PC-9 (cell line): Measurements from ENCODE around the gene MYOM1. TPM values are rescaled to one million over a fixed set of nuclear protein-coding genes. Genes with fewer than 3 reads are reported as not detected.
A peak's percentile ranks its signal among the peaks of the same experiment; 100 is the strongest.

Experiments used
- BruUV-seq: library from RNA; stranded (reverse); fragments of 400-500 nt; replicated peaks from 2 replicates; lab custom pipeline; 2021; lab: Mats Ljungman, UMichigan
- CTCF ChIA-PET: fragments of 300-600 bp; sonication (Branson Sonifier 250); formaldehyde crosslinking; loops from one replicate; lab custom pipeline; 2022; ENCODE audit warnings: antibody characterized with exemption; lab: Charles Lee
- POLR2A ChIA-PET: fragments of 300-600 bp; sonication (Branson Sonifier 250); formaldehyde crosslinking; loops from one replicate; lab custom pipeline; 2022; ENCODE audit warnings: antibody characterized with exemption; ENCODE audit not compliant: unreplicated experiment; lab: Charles Lee
- DNase-seq, 2 experiments: peaks; one replicate each; pipeline versions ENCODE4 v3.0.0 to v3.0.0-alpha.2; 2015 to 2022; ENCODE audit warnings: mixed read lengths in 1 of 2
- H2AFZ ChIP-seq: fragments of 200-600 bp; sonication (generic); 2 replicates; pipeline ENCODE4 v1.8.1; 2017; ENCODE audit warnings: antibody characterized with exemption
- H3F3A ChIP-seq: fragments of 200-600 bp; sonication (generic); 2 replicates; pipeline ENCODE4 v1.8.1; 2017; ENCODE audit warnings: antibody characterized with exemption, mild to moderate bottlenecking, low read depth; ENCODE audit not compliant: insufficient read depth
- H3K27ac ChIP-seq: fragments of 200-600 bp; sonication (generic); 2 replicates; pipeline ENCODE4 v1.6.1; 2016; ENCODE audit warnings: mixed run types
- H3K27me3 ChIP-seq: fragments of 200-600 bp; sonication (generic); 2 replicates; pipeline ENCODE4 v1.6.1; 2016; ENCODE audit warnings: low read depth, mixed run types; ENCODE audit not compliant: insufficient read depth
- H3K36me3 ChIP-seq: fragments of 200-600 bp; sonication (generic); 2 replicates; pipeline ENCODE4 v1.6.1; 2016; ENCODE audit warnings: low read depth, mixed run types
- H3K4me1 ChIP-seq: fragments of 200-600 bp; sonication (generic); replicated peaks from 2 replicates; pipeline ENCODE4 v1.6.1; 2016; ENCODE audit warnings: mixed run types; ENCODE audit not compliant: insufficient read depth
- H3K4me2 ChIP-seq: fragments of 200-600 bp; sonication (generic); 2 replicates; pipeline ENCODE4 v1.6.1; 2017; ENCODE audit warnings: mixed run types
- H3K4me3 ChIP-seq: fragments of 200-600 bp; sonication (generic); 2 replicates; pipeline ENCODE4 v1.6.1; 2016; ENCODE audit warnings: mixed run types
- H3K79me2 ChIP-seq: fragments of 200-600 bp; sonication (generic); 2 replicates; pipeline ENCODE4 v1.6.1; 2017; ENCODE audit warnings: low read depth, mixed run types
- H3K9me2 ChIP-seq: fragments of 200-600 bp; sonication (generic); 2 replicates; pipeline ENCODE4 v1.8.1; 2017; ENCODE audit warnings: mild to moderate bottlenecking; ENCODE audit not compliant: insufficient read depth
- H3K9me3 ChIP-seq: fragments of 200-600 bp; sonication (generic); 2 replicates; pipeline ENCODE4 v1.8.1; 2016; ENCODE audit warnings: low read depth; ENCODE audit not compliant: insufficient read depth
- H4K20me1 ChIP-seq: fragments of 200-600 bp; sonication (generic); 2 replicates; pipeline ENCODE4 v1.8.1; 2017; ENCODE audit not compliant: insufficient read depth
- EZH2 ChIP-seq: fragments of 200-600 bp; sonication (generic); IDR thresholded peaks from 2 replicates; pipeline ENCODE4 v1.8.0; 2017; ENCODE audit warnings: antibody characterized with exemption, low read depth
- intact Hi-C: fragments of 100-400 bp; cut with micrococcal nuclease; formaldehyde crosslinking; loops from one replicate; pipeline ENCODE4 v1.10.0; 2022; ENCODE audit not compliant: unreplicated experiment
- total RNA-seq: library from RNA; stranded (reverse); gene quantifications from 2 replicates; pipeline ENCODE4 v1.2.3, GENCODE V29; 2021
- TF ChIP-seq, protein P1 (sequence below): fragments of 200-600 bp; sonication (generic); conservative IDR thresholded peaks from 2 replicates; pipeline ENCODE4 v1.6.1; 2017; ENCODE audit warnings: mixed run types, antibody characterized with exemption, mild to moderate bottlenecking, moderate library complexity

The MYOM1 gene
- total RNA-seq, 1 experiment from 2014 or later, result 1.3 TPM

DNA sequence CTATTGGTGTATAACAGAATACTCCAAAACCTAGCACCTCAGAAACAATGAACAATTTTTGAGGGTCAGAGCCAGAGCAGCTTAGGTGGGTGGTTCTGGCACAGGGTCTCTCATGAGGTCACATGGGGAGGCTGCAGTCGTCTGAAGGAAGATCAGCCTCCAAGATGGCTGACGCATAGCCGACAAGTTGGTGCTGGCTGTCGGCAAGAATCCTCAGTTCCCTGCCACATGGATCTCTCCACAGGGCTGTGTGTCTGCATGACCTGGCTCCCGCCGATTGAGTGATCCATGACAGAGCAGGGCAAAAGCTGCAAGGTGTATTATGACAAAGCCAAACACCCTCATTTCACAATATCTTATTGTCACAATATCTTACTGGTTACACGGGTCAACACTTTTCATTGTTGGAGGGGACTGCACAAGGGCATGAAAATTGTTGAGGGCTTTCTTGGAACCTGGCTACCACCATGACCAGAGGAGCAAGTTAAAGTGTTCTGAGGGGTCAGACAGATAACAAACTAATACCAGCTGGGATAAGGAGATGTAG, 46.4 kb upstream of the MYOM1 start:
- H4K20me1 ChIP-seq, result peaks cover 81% of the 10 kb centered on the region
- POLR2A ChIA-PET, result no interaction called here

DNA sequence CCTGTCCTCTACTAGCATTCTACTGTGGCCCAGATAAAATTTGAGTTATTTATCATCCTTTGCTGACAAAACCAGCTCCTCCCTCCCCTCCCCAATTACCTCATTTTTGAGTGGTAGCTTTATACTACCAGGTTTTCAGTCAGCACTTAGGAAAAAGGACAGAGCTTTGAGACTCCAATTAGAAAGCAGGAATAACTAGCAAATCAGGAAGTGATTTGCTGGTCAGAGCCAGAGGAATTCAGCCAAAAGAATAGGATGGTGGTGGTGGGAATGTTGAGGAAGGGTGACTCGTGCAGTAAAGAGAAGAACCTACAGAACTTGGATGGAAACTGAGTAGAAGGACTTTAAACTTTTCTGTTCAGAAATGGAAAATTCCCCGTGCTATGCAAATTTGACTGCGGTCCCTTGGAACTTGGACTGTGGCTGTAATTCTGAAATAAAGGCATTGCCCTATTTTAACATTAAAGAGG, 45.8 kb upstream of the MYOM1 start:
- ChIA-PET CTCF (no interaction called here), POLR2A (no interaction called here)

More for the DNA sequence above, 46.4 kb upstream of the MYOM1 start:
- CTCF ChIA-PET, result no interaction called here
- no TSS peak for BruUV-seq
- intact Hi-C loops, result no loop called here
- Histone ChIP-seq H3F3A (peaks cover 2% of the 10 kb centered on the region), H3K27me3 (no peaks in the 10 kb centered on the region), H3K4me2 (peak overlapping the region; percentile 92), H3K27ac (0 out of 2 replicates have a peak overlapping the region, but pooled peaks have one; percentile 10), H2AFZ (no peak overlapping the region), H3K36me3 (peaks cover 7% of the 10 kb centered on the region; the same call in 1 of the 2 replicates), H3K4me1 (peaks cover 46% of the 10 kb centered on the region), H3K79me2 (peaks cover 92% of the 10 kb centered on the region), H3K9me2 (no peaks in the 10 kb centered on the region), H3K4me3 (no peak overlapping the region), H3K9me3 (no peaks in the 10 kb centered on the region)
- DNase-seq, result no peak
- no peak for TF ChIP-seq EZH2

DNA sequence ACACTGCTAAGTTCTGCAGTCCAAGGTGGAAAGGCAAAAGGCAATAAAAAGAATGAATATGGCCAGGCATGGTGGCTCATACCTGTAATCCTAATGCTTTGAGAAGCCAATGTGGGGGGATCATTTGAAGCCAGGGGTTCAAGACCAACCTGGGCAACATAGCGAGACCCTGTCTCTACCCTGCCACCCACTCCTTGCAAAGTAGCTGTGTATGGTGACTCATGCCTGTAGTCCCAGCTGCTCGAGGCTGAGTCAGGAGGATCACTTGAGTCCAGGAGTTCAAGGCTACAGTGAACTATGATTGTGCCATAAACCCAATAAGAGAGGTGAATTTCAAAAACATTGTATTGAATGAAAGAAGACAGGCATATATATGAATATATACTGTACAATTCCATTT, 44.6 kb upstream of the MYOM1 start:
- H3K9me2 ChIP-seq, result no peaks in the 10 kb centered on the region
- POLR2A ChIA-PET, result no interaction called here
- no peaks in the 10 kb centered on the region for H3K27me3 ChIP-seq
- H3K4me3 ChIP-seq, result peak overlapping the region; percentile 100; the same call in 1 of the 2 replicates
- H3K4me2 ChIP-seq, result peak overlapping the region; percentile 92
- intact Hi-C loops, result loop anchor here (5.0 kb wide), 3 partner anchors 388 to 733 kb away; no protein-coding TSS in a partner anchor
- peaks cover 18% of the 10 kb centered on the region for H3F3A ChIP-seq
- no peak overlapping the region for H2AFZ ChIP-seq
- H4K20me1 ChIP-seq, result peaks cover 65% of the 10 kb centered on the region
- peaks cover 55% of the 10 kb centered on the region for H3K4me1 ChIP-seq
- peaks cover 74% of the 10 kb centered on the region for H3K79me2 ChIP-seq
- CTCF ChIA-PET, result no interaction called here
- no peaks in the 10 kb centered on the region for H3K9me3 ChIP-seq
- no peak for DNase-seq
- peaks cover 7% of the 10 kb centered on the region; the same call in 1 of the 2 replicates for H3K36me3 ChIP-seq
- no TSS peak for BruUV-seq
- TF ChIP-seq, protein P1, sequence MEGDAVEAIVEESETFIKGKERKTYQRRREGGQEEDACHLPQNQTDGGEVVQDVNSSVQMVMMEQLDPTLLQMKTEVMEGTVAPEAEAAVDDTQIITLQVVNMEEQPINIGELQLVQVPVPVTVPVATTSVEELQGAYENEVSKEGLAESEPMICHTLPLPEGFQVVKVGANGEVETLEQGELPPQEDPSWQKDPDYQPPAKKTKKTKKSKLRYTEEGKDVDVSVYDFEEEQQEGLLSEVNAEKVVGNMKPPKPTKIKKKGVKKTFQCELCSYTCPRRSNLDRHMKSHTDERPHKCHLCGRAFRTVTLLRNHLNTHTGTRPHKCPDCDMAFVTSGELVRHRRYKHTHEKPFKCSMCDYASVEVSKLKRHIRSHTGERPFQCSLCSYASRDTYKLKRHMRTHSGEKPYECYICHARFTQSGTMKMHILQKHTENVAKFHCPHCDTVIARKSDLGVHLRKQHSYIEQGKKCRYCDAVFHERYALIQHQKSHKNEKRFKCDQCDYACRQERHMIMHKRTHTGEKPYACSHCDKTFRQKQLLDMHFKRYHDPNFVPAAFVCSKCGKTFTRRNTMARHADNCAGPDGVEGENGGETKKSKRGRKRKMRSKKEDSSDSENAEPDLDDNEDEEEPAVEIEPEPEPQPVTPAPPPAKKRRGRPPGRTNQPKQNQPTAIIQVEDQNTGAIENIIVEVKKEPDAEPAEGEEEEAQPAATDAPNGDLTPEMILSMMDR, result no peak
- TF ChIP-seq EZH2, result no peak
- H3K27ac ChIP-seq, result no peak overlapping the region

More for the DNA sequence above, 45.8 kb upstream of the MYOM1 start:
- Histone ChIP-seq H3K4me3 (peak overlapping the region; percentile 12; the same call in 1 of the 2 replicates), H3K79me2 (peaks cover 87% of the 10 kb centered on the region), H3K27me3 (no peaks in the 10 kb centered on the region), H4K20me1 (peaks cover 76% of the 10 kb centered on the region), H3F3A (peaks cover 7% of the 10 kb centered on the region), H3K4me2 (peak overlapping the region; percentile 92), H3K27ac (0 out of 2 replicates have a peak overlapping the region, but pooled peaks have one; percentile 10), H2AFZ (no peak overlapping the region), H3K36me3 (peaks cover 7% of the 10 kb centered on the region; the same call in 1 of the 2 replicates), H3K9me2 (no peaks in the 10 kb centered on the region), H3K9me3 (no peaks in the 10 kb centered on the region), H3K4me1 (peaks cover 49% of the 10 kb centered on the region)
- intact Hi-C loops, result no loop called here
- no peak for DNase-seq
- BruUV-seq, result no TSS peak
- TF ChIP-seq, protein P1, result no peak
